ENCODE measurements around the gene TMEM117.
A peak's percentile ranks its signal among the peaks of the same experiment; 100 is the strongest.
"Not testable (repeated sequence)": the region's sequence is repeated elsewhere in the genome, so short reads cannot be mapped to it uniquely, and the experiment has no call there.

TMEM117 gene

DNA sequence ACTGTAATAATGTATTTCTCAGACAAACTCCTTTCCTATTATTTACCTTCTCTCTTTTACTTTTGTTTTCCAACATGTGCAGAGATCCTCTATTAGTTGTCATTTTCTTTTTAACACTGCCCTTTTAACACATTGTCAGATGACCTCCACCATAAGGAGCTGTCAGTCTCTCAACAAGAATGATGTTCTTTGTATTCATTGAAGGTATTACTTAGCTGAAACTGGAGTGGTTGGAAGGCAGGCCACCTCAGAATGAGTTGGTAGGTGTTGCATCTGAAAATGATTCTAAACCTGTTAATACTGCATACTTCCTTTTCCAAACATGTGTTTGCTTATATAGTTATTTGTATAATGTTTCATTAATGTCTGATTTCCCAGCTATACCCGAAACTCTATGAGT is 16.9 kb downstream of the TMEM117 start:
- DNase-seq (no peak), ATAC-seq (replicated peaks) (no peak)
- Mint-ChIP-seq H3K9me3 (peaks cover 2 to 3% of the 10 kb centered on the region in 2 donors), H3K27ac (no peak overlapping the region), H3K4me1 (ENCODE audit: low read depth in 2 of 2) (peaks cover 0 to 2% of the 10 kb centered on the region in 2 donors), H3K4me3 (no peak overlapping the region), H3K36me3 (ENCODE audit: insufficient read depth) (no peaks in the 10 kb centered on the region), H3K27me3 (no peaks in the 10 kb centered on the region)

DNA sequence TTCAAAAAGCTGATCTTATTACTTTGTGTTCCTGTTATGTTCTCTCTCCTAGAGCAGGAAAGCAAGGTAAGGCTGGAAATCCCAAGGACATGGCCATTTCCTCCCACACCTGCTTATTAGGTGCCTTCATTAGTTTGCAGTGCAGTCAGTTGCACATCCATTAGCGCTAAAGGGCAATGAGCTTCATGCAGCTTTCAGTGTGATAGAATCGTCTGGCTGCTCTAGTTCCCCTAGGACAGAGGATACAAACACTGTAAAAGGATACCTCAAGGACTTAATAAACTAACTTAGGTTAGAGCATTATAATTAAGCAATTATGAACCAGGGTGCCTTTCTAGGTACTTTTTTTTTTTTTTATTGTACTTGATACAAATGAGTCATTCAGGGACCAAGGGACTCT is 21.1 kb downstream of the TMEM117 start:
- no peaks in the 10 kb centered on the region for H3K27me3 Mint-ChIP-seq
- H3K4me1 Mint-ChIP-seq (ENCODE audit: low read depth in 2 of 2), result peaks cover 0 to 3% of the 10 kb centered on the region in 2 donors
- ATAC-seq (replicated peaks) (no peak), DNase-seq (no peak)
- no peak overlapping the region for H3K27ac Mint-ChIP-seq
- H3K36me3 Mint-ChIP-seq (ENCODE audit: insufficient read depth), result no peaks in the 10 kb centered on the region
- H3K9me3 Mint-ChIP-seq, result no peaks in the 10 kb centered on the region
- H3K4me3 Mint-ChIP-seq, result no peak overlapping the region

DNA sequence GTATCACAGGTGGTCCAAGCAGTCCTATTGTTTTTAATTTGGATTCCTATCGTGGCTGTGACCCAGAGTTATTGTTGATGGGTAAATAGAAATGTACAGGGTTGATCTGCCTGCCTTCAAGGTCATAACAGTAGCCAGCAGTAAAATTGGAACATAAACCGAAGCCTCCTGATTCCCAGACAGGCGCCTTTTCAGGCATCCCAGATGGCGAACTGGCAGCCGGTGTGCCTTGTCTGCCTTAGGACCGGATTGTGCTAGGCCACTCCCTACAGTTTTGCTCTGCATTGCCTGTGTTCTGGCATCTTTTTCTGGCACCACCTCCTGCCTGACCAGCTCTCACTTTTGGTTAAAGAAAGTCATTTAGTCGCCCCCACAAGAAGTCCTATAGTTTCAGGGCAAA is 22.2 kb downstream of the TMEM117 start:
- Mint-ChIP-seq H3K4me1 (ENCODE audit: low read depth in 2 of 2) (peaks cover 0 to 3% of the 10 kb centered on the region in 2 donors), H3K4me3 (no peak overlapping the region), H3K27me3 (no peaks in the 10 kb centered on the region), H3K9me3 (no peaks in the 10 kb centered on the region), H3K36me3 (ENCODE audit: insufficient read depth) (no peaks in the 10 kb centered on the region), H3K27ac (no peak overlapping the region)
- ATAC-seq (replicated peaks) (no peak), DNase-seq (no peak)

DNA sequence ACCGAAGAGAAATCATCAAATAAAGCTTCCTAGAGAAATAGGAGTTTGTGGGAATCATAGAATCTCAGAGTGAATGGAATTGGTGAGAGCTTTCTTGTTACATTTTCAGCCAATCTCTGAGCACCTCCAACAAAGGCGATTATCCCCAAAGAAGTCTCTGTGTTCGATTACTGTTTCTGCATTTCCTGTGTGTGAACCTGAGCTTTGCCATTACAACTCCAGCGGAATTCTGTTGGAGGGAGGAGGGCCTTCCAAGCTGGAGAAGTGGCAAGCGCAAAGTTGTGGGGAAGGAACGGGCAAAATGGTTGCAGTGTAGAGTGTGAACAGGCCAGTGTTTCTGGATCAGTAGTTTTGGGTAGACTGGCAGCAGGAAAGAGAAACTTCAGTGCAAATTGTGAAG is 23.1 kb downstream of the TMEM117 start:
- H3K27ac Mint-ChIP-seq, result peak overlapping the region in 1 of 2 donors; percentile 39
- H3K4me3 Mint-ChIP-seq, result no peak overlapping the region
- H3K27me3 Mint-ChIP-seq, result no peaks in the 10 kb centered on the region
- H3K36me3 Mint-ChIP-seq (ENCODE audit: insufficient read depth), result no peaks in the 10 kb centered on the region
- ATAC-seq (replicated peaks), result no peak
- H3K9me3 Mint-ChIP-seq, result no peaks in the 10 kb centered on the region
- no peak for DNase-seq
- H3K4me1 Mint-ChIP-seq (ENCODE audit: low read depth in 2 of 2), result peaks cover 0 to 3% of the 10 kb centered on the region in 2 donors

DNA sequence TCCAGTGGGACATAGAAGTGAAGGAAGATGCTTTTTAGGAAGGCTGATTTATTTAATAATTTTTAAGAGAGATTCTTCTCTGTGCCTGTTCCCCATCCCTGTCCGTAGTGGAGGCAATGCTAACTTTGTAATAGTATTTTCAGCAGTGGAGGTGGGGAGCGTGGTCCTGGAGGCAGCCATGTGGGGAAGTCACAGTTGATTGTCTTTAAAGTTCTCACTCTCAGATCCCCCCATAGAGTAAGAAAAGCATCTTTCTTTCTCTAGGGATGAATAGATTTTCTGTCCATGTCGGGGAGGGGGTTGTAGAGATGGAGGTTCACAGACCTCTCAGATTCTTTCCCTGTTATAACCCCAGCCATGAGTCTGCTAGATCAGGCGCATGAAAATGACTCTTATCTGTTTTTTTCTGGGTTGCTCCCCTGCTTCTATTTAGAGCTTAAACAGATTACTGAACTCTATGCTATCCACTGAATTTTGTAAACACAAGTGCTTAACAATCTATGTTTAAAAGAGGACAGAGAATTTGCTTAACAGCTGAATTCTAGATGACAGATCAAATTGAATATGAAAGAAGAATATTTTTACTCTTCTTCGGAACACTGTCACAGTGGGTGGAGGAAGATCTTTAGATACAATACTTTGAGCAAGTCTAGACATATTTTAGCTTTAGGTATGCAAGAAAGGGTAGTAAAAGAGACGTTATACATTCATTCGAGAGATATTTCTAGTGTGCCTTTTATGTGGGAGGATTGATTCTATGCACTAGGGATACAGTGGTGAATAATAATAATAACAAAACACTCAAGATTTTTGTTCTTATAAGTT is 25.3 kb downstream of the TMEM117 start:
- Mint-ChIP-seq H3K4me3 (no peak overlapping the region), H3K27ac (no peak overlapping the region)
- no peak for DNase-seq

DNA sequence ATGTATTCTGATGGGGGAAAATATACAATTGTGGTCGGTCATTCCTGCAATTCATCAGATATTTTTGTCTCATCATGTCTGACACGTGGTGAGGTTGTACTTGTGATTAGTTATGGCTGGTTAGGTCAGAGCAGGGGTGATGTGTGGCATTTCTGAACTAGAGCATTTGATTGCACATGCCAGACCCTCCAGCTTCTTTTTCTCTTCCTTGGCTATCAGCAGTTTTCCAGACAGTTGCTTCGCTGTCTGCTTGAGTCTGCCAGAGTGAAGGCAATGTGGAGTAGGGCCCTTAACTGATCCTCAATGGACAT is 25.9 kb downstream of the TMEM117 start:
- ATAC-seq (replicated peaks) (no peak), DNase-seq (no peak)
- Mint-ChIP-seq H3K27me3 (no peaks in the 10 kb centered on the region), H3K4me1 (ENCODE audit: low read depth in 2 of 2) (peaks cover 0 to 3% of the 10 kb centered on the region in 2 donors), H3K36me3 (ENCODE audit: insufficient read depth) (no peaks in the 10 kb centered on the region), H3K9me3 (no peaks in the 10 kb centered on the region), H3K4me3 (no peak overlapping the region), H3K27ac (no peak overlapping the region)

More for the DNA sequence above, 25.3 kb downstream of the TMEM117 start:
- Mint-ChIP-seq H3K36me3 (ENCODE audit: insufficient read depth) (no peaks in the 10 kb centered on the region), H3K27me3 (no peaks in the 10 kb centered on the region), H3K4me1 (ENCODE audit: low read depth in 2 of 2) (peaks cover 0 to 3% of the 10 kb centered on the region in 2 donors), H3K9me3 (no peaks in the 10 kb centered on the region)
- no peak for ATAC-seq (replicated peaks)

DNA sequence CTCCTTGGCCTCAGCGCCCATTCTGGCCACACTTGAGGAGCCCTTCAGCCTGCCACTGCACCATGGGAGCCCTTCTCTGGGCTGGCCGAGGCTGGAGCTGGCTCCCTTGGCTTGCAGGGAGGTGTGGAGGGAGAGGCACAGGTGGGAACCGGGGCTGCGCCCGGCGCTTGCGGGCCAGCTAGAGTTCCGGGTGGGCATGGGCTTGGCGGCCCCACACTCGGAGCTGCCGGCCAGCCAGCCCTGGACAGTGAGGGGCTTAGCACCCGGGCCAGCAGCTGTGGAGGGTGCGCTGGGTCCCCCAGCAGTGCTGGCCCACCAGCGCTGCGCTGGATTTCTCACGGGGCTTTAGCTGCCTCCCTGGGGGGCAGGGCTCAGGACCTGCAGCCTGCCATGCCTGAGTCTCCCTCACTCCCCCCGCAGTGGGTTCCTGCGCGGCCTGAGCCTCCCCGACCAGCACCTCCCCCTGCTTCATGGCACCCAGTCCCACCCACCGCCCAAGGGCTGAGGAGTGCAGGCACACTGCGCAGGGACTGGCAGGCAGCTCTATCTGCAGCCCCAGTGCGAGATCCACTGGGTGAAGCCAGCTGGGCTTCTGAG is 28.0 kb downstream of the TMEM117 start:
- no peak overlapping the region for H3K4me3 Mint-ChIP-seq
- no peaks in the 10 kb centered on the region for H3K9me3 Mint-ChIP-seq
- H3K27me3 Mint-ChIP-seq, result no peaks in the 10 kb centered on the region
- no peaks in the 10 kb centered on the region for H3K36me3 Mint-ChIP-seq (ENCODE audit: insufficient read depth)
- no peak overlapping the region for H3K27ac Mint-ChIP-seq
- DNase-seq (no peak), ATAC-seq (replicated peaks) (no peak)
- H3K4me1 Mint-ChIP-seq (ENCODE audit: low read depth in 2 of 2), result peaks cover 0 to 3% of the 10 kb centered on the region in 2 donors

DNA sequence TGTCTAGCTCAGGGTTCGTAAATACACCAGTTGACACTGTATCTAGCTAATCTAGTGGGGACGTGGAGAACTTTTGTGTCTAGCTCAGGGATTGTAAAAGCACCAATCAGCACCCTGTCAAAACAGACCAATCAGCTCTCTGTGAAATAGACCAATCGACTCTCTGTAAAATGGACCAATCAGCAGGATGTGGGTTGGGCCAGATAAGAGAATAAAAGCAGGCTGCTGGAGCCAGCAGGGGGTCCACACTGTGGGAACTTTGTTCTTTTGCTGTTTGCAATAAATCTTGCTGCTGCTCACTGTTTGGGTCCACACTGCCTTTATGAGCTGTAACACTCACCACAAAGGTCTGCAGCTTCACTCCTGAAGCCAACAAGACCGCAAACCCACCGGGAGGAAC is 28.7 kb downstream of the TMEM117 start:
- H3K4me3 Mint-ChIP-seq; H3K36me3 Mint-ChIP-seq (ENCODE audit: insufficient read depth); H3K4me1 Mint-ChIP-seq (ENCODE audit: low read depth in 2 of 2); H3K27me3 Mint-ChIP-seq; ATAC-seq (replicated peaks); H3K27ac Mint-ChIP-seq; H3K9me3 Mint-ChIP-seq; DNase-seq: not testable (repeated sequence)

DNA sequence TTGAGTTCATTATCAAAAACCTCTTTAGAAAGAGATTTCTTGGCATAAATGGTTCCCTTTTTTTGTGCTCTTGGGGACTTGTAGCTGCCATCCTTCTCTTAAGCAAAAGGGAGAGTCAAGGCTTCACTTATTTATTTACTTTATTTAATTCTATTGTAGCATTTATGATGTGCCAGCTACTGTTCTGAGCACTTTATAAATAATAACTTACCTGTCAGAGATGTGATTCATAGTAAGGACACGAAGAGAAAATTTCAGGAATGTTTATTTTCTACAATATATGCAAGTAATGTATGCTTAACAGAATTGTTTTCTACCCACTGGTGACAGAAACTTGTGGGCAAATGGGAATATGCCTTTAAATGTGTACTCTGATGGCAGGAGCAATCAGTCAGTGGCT is 33.3 kb downstream of the TMEM117 start:
- DNase-seq, result no peak
- Mint-ChIP-seq H3K4me3 (no peak overlapping the region), H3K9me3 (no peaks in the 10 kb centered on the region), H3K4me1 (ENCODE audit: low read depth in 2 of 2) (no peaks in the 10 kb centered on the region), H3K27ac (peak overlapping the region in 1 of 2 donors; percentile 46), H3K27me3 (no peaks in the 10 kb centered on the region), H3K36me3 (ENCODE audit: insufficient read depth) (no peaks in the 10 kb centered on the region)
- ATAC-seq (replicated peaks), result no peak

DNA sequence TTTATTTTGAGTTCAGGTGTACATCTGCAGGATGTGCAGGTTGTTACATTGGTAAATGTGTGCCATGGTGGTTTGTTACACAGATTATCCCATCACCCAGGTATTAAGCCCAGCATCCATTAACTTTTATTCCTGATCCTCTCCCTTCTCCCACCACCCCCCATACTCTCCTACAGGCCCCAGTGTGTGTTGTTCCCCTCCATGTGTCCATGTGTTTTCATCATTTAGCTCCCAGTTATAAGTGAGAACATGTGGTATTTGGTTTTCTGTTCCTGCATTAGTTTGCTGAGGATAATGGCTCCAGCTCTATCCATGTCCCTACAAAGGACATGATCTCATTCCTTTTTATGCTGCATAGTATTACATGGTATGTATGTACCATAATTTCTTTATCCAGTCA is 33.9 kb downstream of the TMEM117 start:
- H3K27me3 Mint-ChIP-seq; ATAC-seq (replicated peaks); H3K36me3 Mint-ChIP-seq (ENCODE audit: insufficient read depth); DNase-seq; H3K4me3 Mint-ChIP-seq; H3K9me3 Mint-ChIP-seq; H3K4me1 Mint-ChIP-seq (ENCODE audit: low read depth in 2 of 2): not testable (repeated sequence)
- H3K27ac Mint-ChIP-seq, result peak overlapping the region in 1 of 2 donors; percentile 46

DNA sequence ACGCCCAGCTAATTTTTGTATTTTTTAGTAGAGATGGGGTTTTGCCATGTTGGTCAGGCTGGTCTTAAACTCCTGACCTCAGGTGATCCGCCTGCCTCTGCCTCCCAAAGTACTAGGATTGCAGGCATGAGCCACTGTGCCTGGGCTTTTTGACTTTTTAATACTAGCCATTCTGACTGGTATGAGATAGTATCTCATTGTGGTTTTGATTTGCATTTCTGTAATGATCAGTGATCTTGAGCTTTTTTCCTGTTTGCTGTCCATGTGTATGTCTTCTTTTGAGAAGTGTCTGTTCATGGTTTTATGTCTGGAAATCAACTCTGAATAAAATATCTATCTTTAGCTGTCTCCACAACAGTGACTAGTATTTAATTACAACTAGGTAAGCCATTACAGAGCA is 35.4 kb downstream of the TMEM117 start:
- not testable (repeated sequence) for H3K4me3 Mint-ChIP-seq; H3K27me3 Mint-ChIP-seq; H3K4me1 Mint-ChIP-seq (ENCODE audit: low read depth in 2 of 2); H3K9me3 Mint-ChIP-seq; H3K27ac Mint-ChIP-seq; ATAC-seq (replicated peaks); DNase-seq; H3K36me3 Mint-ChIP-seq (ENCODE audit: insufficient read depth)

DNA sequence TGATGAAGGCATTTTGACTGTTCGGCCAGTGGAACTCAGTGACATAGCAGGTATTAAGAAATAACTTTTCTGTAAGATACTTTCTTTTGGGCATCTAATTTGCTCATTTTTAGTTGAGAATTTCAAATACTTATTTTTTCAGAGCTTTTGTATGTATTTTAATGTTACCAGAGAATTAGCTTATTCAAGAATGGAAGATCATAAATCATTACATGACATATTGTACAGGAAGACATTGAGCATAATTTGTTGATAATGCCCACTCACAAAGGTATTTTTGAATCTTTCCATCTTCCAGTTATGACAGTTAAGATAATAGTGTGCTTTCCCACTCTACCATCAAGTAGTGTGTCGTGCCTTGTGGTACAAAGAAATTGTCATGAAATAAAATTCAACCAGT is 36.5 kb downstream of the TMEM117 start:
- Mint-ChIP-seq H3K36me3 (ENCODE audit: insufficient read depth) (no peaks in the 10 kb centered on the region), H3K27me3 (no peaks in the 10 kb centered on the region), H3K4me3 (no peak overlapping the region), H3K27ac (no peak overlapping the region), H3K4me1 (ENCODE audit: low read depth in 2 of 2) (no peaks in the 10 kb centered on the region), H3K9me3 (no peaks in the 10 kb centered on the region)
- ATAC-seq (replicated peaks) (no peak), DNase-seq (no peak)

DNA sequence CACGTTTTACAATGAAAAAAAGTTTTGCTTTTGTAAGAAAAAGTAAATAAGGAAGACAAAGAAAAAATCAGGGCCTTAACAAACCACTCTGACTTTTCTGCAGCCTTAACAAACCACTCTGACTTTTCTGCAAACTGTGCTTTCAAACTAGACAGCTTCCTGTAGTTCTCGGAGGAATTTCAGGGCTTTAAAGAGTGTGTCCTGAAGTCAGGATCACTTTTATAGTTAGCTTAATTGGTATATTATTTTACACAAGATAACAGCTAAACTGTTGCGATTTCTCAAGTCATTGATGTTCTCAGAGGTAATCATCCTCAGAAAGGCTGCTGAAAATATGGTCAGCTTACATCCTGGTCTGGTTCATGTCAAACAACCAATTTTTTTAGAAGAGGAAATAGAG is 42.2 kb downstream of the TMEM117 start:
- ATAC-seq (replicated peaks) (no peak), DNase-seq (no peak)
- Mint-ChIP-seq H3K27ac (no peak overlapping the region), H3K36me3 (ENCODE audit: insufficient read depth) (no peaks in the 10 kb centered on the region), H3K9me3 (no peaks in the 10 kb centered on the region), H3K4me1 (ENCODE audit: low read depth in 2 of 2) (no peaks in the 10 kb centered on the region), H3K27me3 (no peaks in the 10 kb centered on the region), H3K4me3 (no peak overlapping the region)

DNA sequence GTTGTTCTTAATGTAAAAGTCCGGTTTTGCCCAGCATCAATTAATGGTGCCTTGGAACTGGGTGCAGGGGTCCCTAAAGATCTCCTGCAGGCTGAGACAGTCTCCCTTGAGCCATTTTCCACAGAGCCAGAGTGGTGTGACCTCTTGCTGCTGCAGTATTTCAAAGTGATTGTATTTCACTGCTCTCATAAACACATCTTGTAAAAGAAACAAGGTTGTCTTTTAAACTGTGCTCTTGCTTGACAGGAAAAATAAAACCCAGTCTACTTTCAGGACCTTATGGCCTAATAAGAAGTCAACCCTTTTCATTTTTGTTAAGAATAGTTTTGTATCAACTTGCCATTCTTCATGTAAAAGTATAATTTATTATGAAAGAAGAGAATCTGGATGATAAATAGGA is 44.7 kb downstream of the TMEM117 start:
- H3K36me3 Mint-ChIP-seq (ENCODE audit: insufficient read depth), result no peaks in the 10 kb centered on the region
- H3K4me3 Mint-ChIP-seq, result no peak overlapping the region
- no peaks in the 10 kb centered on the region for H3K9me3 Mint-ChIP-seq
- DNase-seq (no peak), ATAC-seq (replicated peaks) (no peak)
- H3K4me1 Mint-ChIP-seq (ENCODE audit: low read depth in 2 of 2), result no peaks in the 10 kb centered on the region
- no peaks in the 10 kb centered on the region for H3K27me3 Mint-ChIP-seq
- H3K27ac Mint-ChIP-seq, result no peak overlapping the region

All from effector memory CD8-positive, alpha-beta T cell (primary cell).